Peyer's patch (tissue), 4 donors: ENCODE measurements around the gene ZNF33A.

ENCODE experiments used
- POLR2A ChIP-seq, 2 donors: fragments of 450-650 bp; IDR thresholded peaks; one replicate each; pipeline ENCODE4 v1.5.1; 2017; ENCODE audit warnings: antibody characterized with exemption in 2 of 2, mild to moderate bottlenecking in 2 of 2, moderate library complexity in 2 of 2
- TF ChIP-seq, protein P1 (sequence below), 6 experiments: fragments of 450-650 bp in 4 of 6; fragments of 200-600 bp in 2 of 6; sonication (generic) in 1 of 6; IDR thresholded peaks; one replicate each; pipeline ENCODE4 v1.5.1; 2017 to 2019; ENCODE audit warnings: antibody characterized with exemption in 6 of 6, mild to moderate bottlenecking in 3 of 6, moderate library complexity in 1 of 6

- TF ChIP-seq, protein P1, sequence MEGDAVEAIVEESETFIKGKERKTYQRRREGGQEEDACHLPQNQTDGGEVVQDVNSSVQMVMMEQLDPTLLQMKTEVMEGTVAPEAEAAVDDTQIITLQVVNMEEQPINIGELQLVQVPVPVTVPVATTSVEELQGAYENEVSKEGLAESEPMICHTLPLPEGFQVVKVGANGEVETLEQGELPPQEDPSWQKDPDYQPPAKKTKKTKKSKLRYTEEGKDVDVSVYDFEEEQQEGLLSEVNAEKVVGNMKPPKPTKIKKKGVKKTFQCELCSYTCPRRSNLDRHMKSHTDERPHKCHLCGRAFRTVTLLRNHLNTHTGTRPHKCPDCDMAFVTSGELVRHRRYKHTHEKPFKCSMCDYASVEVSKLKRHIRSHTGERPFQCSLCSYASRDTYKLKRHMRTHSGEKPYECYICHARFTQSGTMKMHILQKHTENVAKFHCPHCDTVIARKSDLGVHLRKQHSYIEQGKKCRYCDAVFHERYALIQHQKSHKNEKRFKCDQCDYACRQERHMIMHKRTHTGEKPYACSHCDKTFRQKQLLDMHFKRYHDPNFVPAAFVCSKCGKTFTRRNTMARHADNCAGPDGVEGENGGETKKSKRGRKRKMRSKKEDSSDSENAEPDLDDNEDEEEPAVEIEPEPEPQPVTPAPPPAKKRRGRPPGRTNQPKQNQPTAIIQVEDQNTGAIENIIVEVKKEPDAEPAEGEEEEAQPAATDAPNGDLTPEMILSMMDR (IDR thresholded peaks at IDR 0.05) = no peak
- TF ChIP-seq POLR2A (IDR thresholded peaks at IDR 0.05) = no peak
Observed at GRCh38 chr10:38112159-38112558, 101.7 kb downstream of the ZNF33A start.
